Myocyte (in vitro differentiated cells): ENCODE measurements around the gene IDI2. TPM values are rescaled to one million over a fixed set of nuclear protein-coding genes. Genes with fewer than 3 reads are reported as not detected.
"Not testable (repeated sequence)": the region's sequence is repeated elsewhere in the genome, so short reads cannot be mapped to it uniquely, and the experiment has no call there.

Source experiments
- DNase-seq: peaks from one replicate; pipeline ENCODE4 v3.0.0-alpha.2; 2012; ENCODE audit warnings: low read depth
- total RNA-seq: library from RNA; depleted of rRNA; stranded (reverse); fragments of >200 nt; gene quantifications from 2 replicates; pipeline ENCODE4 v1.2.3, GENCODE V29; 2014

Gene IDI2
- total RNA-seq, 1 donor from 2014 or later, result not detected

DNA sequence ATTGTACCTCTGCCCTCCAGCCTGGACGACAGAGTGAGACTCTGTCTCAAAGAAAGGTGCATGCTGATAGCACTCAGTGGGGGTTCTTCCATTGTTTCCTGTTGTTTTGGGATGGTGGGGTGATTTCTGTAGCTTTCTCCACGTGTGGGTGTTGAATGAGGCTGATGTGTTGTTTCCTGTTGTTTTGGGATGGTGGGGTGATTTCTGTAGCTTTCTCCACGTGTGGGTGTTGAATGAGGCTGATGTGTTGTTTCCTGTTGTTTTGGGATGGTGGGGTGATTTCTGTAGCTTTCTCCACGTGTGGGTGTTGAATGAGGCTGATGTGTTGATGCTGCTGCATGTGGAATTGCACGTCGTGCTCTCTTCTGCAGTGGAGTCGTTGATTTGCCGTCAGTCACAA, 15.7 kb downstream of the IDI2 start:
- not testable (repeated sequence) for DNase-seq

DNA sequence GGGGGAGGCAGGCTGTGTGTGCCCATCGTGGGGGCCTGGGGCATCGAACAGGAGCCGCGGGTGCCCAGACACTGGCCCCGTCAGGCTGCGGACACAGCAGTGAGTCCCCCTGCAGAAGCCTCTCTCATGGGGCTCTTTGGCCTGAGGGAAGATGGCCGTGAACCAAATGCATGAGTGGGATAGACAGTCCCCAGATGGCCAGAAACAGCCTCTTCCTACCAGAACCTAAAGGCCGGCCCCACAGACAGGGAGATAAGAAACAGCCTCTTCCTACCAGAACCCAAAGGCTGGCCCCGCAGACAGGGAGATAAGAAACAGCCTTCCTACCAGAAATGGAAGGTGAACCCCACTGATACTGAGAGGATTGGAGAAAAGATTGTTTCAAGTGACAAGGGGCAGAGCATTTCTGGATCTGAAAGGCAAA, 16.6 kb downstream of the IDI2 start:
- DNase-seq, result no peak

DNA sequence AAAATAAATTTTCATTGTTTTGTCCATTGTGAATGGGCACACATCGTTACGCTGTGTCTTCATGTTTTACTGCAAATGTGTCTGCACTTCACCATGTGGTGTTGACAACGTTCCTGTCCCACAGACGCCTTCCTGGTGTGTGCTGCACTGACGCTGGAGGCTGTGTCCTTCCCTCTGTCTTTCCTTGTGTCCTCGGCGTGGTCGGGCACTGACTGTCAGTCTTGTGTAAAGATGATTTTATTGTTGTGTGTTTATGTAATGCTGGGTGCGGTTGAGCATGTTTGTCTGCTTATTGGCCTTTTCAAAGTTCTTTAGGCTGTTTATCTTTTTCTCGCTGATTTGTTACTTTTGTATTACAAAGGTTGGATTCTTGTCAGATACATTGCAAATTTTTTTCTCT, 18.1 kb downstream of the IDI2 start:
- no peak for DNase-seq

DNA sequence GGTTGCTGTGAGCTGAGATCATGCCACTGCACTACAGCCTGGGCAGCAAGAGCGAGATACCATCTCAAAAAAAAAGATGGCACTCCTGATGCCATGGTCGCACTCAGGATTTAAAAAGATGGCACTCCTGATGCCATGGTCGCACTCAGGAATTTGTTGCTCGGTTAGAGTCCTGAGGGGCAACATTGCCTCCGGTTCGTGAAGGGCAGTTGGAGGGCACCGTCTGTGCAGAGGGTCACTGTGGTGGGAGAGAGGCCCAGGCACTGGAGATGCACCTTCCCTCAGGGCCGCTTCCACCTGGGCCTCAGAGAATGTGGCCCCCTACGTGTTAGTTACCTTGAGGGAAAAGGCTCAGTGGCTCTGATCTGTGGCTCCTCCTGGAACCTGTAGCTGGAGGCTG, 19.1 kb downstream of the IDI2 start:
- DNase-seq, result no peak

DNA sequence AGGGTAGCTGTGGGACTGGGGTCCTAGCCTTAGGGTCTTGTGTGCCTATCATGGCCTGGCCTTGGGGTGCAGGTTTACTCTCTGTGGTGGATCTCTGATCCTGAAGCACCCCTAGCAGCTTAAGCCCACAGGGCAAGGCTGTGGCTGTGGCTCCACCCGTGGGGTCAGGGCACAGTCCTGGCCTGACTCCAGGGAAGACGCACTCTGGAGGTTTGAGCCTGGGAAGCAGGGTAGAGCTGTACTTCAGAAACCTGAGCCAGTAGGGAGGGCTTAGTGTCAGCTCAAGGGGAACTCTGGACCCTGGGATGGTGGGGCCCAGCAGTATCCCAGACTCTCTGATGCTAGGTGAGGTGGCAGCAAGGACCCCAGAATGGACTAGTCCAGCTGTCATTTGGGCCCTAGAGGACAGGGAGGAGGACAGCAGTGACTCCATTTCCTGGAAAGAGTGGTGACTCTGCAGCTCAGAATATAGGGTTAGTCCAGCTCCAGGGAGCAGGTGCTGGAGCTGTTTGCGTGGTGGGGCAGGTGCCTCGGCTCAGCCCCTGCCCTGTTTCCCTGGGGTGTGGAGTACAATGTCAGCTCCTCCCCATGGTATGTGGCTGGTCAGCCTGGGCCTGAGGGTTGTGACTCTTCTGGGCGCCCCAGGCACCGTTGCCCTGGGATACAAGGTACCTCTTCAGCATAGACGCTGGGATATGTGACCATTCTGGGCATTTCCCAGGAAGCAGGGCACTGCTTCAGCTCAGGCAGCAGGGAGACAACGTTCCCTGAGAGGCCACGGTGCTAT, 21.6 kb downstream of the IDI2 start:
- DNase-seq, result peak; percentile 45

DNA sequence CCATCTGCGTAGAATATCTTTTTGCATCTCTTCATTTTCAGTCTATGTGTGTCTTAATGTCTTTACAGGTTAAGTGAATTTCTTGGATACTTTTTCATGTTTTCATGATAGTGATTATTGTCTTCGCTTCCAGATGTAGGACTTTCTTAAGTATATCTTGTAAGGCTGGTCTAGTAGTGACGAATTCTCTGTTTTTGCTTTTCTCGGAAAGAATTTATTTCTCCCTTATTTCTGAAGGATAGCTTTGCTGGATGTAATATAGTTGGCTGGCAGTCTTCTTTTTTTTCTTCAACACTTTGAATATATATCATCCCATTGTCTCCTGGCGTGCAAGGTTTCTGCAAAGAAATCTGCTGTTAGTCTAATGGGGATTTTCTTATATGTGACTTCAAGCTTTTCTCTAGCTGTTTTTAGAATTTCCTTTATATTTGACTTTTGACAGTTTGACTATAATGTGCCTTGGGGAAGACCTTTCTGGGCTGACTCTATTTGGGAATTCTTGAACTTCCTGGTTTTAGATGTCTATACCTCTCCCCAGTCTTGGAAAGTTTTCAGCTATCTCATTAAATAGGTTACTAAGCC, 23.1 kb downstream of the IDI2 start:
- DNase-seq, result peak; percentile 3

DNA sequence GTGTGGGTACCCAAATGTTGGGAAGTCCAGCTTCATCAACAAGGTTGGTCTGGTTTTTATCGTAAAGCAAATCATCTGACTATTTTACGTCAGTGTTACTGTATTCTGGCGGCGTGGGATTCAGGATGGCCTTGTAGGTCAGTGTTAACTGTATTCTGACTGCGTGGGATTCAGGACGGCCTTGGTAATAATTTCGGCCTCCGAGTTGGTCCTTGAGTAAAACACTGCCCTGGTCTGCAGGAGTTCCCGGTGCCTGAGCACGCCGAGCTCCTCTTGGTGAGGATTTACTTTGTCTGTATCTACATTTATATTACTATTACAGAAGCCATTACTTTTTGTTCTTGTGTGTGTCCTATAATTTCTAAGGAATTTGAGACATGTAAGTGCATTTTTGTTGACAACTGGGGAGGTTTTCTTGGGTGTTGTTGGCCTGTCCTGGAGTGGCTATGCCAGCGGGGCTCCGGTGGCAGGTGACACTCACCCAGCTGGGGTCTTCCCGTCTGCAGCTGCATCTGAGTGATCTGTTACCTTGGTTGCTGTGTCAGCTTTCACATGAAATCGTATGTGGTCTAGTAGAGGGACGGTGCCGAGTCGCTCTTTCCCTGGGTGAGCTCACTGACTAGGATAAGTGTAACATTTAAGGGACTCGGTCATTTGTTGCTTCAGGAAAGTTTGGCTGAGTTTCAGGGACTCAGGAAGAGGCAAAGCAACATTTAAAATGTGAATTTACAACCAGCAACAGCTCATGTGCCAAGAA, 28.2 kb downstream of the IDI2 start:
- DNase-seq, result no peak

DNA sequence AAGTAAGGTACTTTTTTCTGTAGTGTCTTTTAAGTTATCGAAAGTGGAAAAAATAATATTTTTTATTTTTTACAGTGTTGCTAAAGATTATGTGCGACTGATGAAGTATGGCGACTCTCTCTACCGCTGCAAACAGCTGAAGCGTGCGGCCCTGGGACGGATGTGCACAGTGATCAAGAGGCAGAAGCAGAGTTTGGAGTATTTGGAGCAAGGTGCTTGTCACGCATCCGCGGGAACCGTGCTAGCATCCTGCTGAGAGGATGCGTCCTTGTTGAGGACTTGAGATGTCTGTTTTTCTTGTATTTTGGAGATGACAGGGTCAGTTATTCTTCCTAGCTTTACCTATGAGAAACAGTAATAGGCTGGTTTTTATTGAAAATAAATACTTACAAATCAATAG, 29.6 kb downstream of the IDI2 start:
- no peak for DNase-seq

DNA sequence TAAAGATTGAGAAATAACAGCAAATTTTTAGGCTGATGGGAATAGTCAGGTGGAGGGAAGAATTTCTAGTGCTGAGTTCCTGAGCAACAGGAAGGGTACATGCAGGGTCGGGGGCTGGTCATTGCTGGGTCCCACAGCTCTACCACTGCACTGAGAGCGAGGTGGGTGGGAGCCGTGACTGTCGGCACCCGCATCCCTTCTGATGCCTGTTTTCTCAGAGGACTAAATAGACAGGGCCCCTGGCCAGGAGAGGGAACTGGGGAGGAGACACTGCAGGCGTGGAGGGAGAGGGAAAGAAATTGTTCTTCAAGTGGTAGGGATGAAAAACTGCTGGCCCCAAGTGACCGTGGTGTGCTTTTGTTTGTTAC, 30.1 kb downstream of the IDI2 start:
- DNase-seq, result no peak

DNA sequence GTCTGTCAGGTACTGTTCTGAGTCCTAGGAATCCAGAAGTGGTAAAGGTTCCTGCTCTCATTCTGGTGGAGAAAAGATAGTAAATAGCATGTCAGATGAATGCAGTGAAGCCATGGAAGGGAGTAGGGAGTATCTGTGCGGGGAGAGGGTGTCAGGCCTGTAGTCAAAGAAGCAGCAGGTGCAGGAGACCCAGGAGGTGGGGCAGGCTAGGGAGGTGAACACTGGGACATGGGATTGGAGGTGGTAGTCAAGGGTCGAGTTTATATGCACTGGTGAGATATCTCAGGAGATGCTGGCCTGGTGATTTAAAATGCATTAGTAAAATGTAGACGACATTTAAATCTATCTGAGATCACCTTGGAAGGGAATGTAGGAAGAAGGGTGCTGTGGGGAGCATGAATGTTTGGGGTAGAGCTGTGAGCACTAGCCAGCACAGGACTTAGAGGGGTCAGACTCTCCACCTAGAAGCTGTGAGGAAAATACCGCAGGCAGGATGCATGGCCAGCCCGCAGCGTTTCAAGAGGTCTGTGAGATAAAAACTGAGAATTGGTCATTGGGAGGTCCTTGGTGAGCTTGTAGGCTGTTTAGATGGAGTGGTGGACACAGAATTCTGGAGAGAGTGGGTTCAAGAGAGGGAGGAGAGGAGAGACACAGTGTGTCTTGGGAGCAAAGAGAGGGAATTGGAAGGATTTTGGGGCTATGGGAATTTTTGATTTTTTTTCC, 30.7 kb downstream of the IDI2 start:
- no peak for DNase-seq

DNA sequence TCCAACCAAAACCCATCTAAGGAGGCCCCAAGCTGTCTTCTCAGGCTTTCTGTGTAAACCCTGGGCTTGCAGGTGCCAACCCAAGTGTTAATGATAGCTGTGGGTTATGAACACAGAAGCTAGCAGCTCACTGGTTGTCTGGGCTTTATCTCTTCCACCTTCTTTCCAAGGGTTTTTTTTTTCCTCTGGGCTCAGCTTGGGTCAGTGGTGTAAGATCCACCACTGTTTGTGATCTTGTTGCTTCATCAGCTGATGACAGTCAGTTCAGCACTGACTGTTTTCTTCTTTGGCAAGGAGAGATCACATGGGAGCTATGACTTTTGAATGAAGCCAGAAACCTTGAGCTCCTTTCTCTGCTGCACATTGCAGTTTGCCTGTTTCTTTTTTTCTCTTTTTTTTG, 32.8 kb downstream of the IDI2 start:
- DNase-seq, result no peak

DNA sequence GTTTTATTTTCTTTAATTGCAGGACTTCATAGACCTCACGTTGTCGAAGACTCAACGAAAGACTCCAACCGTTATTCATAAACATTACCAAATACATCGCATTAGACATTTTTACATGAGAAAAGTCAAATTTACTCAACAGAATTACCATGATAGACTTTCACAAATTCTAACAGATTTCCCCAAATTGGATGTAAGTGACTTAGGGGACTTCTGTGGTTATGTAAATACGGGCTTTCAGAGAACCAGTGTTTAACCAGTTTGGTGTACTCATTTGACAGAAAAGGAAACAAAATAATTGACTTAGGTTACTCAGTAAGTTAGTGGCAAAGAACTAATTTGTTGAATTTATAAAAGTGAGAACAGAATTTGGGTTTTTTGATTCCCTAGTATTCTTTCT, 33.2 kb downstream of the IDI2 start:
- no peak for DNase-seq

DNA sequence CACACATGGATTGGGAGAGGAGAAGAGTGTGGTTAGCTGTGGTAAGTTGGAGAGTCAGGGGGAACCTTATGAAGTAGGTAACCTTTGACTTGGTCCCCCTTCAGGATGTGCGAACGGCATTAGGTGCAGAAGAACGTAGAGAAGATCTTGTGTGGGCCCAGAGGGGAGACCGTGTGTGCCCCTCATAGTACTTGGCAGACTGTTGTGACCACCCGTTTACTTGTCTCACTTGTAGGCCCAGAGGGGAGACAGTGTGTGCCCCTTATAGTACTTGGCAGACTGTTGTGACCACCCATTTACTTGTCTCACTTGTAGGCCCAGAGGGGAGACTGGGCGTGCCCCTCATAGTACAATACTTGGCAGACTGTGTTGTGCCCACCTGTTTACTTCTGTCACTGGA, 34.9 kb downstream of the IDI2 start:
- peak; percentile 15 for DNase-seq

DNA sequence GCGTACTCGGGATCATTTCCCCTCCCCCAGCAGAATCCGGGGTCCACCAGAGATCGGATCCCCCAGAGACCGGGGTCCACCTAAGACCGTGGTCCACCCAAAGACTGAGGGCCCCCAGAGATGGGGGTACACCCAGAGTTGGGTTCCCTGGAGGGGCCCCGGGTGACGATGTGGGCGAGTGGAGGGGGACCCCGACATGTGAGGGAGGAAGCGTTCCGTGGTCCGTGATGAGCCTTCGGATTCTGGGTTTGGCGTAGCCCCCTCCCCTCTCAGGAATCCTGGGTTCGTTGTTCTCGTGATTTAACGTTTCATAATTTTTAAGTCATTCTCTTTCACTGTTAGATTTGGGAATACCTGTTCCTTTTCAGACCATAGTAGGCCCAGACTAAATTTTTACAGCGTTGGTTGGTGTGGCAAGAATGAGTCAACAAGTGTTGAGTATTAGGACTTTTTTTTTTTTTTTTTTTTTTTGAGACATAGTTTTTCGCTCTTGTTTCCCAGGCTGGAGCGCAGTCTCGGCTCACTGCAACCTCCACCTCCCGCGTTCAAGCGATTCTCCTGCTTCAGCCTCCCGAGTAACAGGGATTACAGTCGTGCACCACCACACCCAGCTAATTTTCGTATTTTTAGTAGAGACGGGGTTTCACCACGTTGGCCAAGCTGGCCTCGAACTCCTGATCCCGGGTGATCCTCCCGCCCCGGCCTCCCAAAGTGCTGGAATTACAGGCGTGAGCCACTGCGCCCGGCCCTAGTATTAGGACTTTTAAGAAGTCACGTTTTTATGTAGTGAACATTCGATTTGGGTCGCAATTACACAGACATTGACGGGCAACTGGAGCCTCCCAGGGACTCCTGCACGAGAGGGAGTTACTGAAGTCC, 36.8 kb downstream of the IDI2 start:
- DNase-seq, result no peak

DNA sequence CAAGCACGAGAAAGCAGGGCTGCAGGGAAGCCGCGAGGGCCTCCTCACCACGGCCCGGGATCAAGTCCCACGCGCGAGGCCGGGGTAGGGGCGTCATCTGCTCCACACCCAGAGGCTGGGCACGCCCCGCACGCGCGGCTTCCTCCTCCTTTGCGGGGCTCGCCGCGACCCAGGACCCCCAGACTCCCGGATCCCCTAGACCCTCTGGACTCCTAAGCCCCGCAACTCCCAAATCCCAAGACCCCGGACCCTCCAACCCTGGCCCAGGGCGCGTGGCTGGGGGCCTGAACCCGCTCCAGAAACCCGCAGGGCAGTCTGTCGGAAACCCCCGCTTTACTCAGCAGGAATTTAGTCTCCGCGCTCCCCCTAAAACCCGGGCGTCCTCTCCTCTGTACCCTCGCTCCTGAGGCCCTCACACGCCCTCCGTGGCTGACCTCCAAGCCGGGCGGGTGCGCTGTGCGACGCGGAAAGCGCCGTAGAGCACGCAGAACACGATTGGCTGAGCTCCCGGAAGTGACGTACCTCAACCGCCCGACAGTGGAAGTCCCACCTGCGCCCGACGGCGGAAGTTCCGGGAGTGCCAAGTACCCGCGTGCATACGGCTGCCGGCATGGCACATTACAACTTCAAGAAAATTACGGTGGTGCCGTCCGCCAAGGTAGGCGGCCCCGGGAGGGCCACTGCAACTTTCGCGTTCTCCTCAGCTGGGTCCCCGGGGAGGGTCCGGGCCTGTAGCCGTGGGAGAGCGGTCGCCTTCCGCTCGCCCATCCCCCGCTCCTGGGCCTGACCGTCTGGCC, 37.6 kb downstream of the IDI2 start, which contains the start of gene GTPBP4:
GTPBP4 (plus strand) TSS at position 565 of the 797 bp plus-strand sequence; CDS start at position 611, 46 bp downstream.
- DNase-seq, result peak; percentile 98

DNA sequence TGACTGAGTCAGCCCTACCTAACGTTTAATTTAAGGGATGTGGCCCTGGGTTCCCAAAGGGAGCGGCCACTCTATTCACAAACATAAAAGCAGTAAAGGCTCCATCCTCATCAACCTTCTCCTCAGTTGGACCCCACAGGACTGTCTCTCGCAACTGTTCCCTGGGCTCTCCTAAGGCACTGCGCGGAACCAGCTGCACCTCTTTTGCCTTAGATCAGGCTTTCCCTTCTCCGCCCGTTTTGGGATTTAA, 38.1 kb downstream of the IDI2 start:
- no peak for DNase-seq

DNA sequence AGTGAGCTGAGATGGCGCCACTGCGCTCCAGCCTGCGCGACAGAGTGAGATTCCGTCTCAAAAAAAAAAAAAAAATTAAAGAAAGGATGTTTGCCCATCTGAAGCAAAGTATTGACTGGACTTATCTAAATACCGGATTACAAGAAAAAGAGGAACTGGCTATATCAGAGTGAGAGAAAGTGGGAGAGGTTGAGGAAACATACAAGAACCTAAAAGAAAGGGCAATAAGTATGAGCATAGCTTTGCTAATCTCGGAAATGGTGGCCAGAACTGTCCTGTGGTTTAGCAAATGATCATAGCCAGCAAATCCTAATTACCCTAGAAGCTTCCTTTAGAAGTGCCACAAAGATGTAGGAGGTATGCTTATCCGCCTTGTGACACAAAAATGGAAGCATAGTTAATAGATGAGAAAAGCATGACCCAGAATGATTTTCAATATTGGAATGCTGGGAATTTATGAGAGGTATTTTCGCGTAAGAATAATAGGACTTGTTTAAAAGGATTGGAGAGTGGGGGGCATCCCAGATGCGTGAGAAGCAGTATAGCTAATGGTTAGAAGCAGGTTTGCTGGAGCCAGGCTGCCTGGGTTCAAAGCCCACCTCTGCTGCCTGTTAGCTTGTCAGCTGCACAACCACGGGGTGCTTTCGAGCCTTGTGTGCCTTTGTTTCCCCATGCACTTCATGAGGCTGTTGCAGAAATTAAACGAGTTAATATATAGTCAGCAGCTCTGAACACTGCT, 38.6 kb downstream of the IDI2 start:
- peak; percentile 55 for DNase-seq

DNA sequence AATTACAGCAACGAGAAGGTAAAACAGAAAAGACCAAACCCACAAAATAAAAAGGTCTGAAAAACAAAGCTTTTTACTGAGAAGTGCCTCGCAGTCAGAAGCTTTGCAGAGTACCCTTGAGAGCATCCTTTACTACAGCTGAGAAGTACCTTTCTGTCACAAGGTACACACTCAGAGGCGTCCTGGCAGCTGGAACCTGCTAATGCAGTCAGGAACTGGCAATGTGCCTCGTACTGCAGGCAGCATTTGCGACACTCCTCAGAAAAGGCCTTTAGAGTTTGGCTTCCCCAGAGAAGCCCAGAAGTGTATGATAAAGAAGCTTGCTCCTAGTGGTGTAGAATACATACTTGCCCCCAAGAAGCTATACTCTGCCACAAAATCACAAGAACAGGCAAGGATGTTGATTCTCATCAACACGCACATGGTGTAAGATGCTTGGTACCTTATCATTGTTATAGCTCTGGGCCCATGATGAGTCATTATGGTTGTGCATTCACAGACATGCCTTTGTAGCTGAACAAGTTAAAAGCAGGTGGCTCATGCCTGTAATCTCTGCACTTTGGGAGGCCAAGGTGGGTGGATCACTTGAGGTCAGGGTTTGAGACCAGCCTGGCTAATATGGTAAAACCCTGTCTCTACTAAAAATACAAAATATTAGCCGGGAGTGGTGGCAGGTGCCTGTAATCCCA, 39.4 kb downstream of the IDI2 start:
- DNase-seq, result peak; percentile 20

DNA sequence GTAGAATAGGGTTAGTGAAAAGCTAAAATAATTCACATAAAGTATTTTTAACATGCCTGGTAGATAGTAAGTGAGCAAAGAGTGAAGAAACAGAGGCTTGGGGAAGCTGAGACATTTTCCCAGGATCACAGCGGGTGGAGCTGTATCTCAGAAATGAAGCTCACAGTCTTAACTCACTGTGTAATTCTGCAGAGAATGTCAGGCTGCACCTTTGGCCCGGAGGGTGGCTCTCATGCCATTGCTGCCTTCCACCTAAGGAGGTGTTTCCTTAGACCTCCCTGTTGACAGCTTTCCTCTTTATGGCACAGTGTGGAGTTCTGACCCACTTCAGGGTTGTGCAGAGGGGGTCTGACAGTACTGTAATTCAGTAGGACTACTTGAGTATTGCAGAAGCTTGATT, 40.3 kb downstream of the IDI2 start:
- DNase-seq, result no peak
